K562 (cell line): ENCODE data around the gene MECR. TPM values are rescaled to one million over a fixed set of nuclear protein-coding genes. Genes with fewer than 3 reads are reported as not detected.

Experiments used
- ATAC-seq: fragments of 200-7000 bp; cut with Tn5 transposase; 3 replicates; pipeline ENCODE4 v1.9.1; 2020; ENCODE audit warnings: moderate library complexity
- BruUV-seq: library from RNA; stranded (reverse); fragments of 400-500 nt; replicated peaks from 2 replicates; lab custom pipeline; 2021; lab: Mats Ljungman, UMichigan
- CTCF ChIA-PET: fragments of 300-600 bp; formaldehyde crosslinking; extraction: SDS; loops from one replicate; lab custom pipeline; 2021; ENCODE audit warnings: low intra/inter-chr PET ratio; lab: Yijun Ruan, JAX
- POLR2A ChIA-PET: fragments of 300-600, 350-650 bp; sonication (Branson Sonifier 250); formaldehyde crosslinking; extraction: SDS; loops from one replicate; lab custom pipeline; 2021; ENCODE audit warnings: antibody characterized with exemption, inconsistent platforms; lab: Yijun Ruan, JAX
- DNase-seq, 4 experiments: peaks; one replicate each; pipeline versions ENCODE4 v3.0.0 to v3.0.0-alpha.2; 2011 to 2018; ENCODE audit warnings: low spot score in 3 of 4, mixed read lengths in 3 of 4; ENCODE audit errors: extremely low read depth in 1 of 4
- FAIRE-seq: peaks from 2 replicates; lab custom pipeline; 2011; peaks lifted over from hg19 to GRCh38; lab: Jason Lieb, UNC
- H2AFZ ChIP-seq: 2 replicates; pipeline ENCODE4 v1.6.0; 2011; ENCODE audit warnings: low read depth, low read length, control low read depth, inconsistent platforms
- H3K27ac ChIP-seq: fragments of 200-600 bp; 3 replicates; pipeline ENCODE4 v1.8.0; 2011; ENCODE audit warnings: low read depth, mild to moderate bottlenecking, control low read depth, inconsistent platforms, low read length, moderate library complexity, mixed read lengths; ENCODE audit errors: extremely low read depth
- H3K27me3 ChIP-seq, 2 experiments: fragments of 300-600 bp in 1 of 2; 2 replicates in 1 of 2; 3 replicates in 1 of 2; pipeline versions ENCODE4 v1.6.0 to v1.8.0; 2011; ENCODE audit warnings: inconsistent platforms in 2 of 2, low read length in 2 of 2, mild to moderate bottlenecking in 1 of 2, mixed read lengths in 1 of 2, moderate library complexity in 1 of 2; ENCODE audit not compliant: control insufficient read depth in 2 of 2, insufficient read depth in 2 of 2
- H3K36me3 ChIP-seq: fragments of 300-600 bp; 3 replicates; pipeline ENCODE4 v1.8.0; 2011; ENCODE audit warnings: mild to moderate bottlenecking, low read length, inconsistent platforms; ENCODE audit not compliant: control insufficient read depth, insufficient read depth
- H3K4me1 ChIP-seq, 2 experiments: fragments of 200-600 bp in 1 of 2; replicated peaks in 1 of 2; 2 replicates in 1 of 2; 3 replicates in 1 of 2; pipeline versions ENCODE4 v1.5.1 to v1.8.0; 2011; ENCODE audit warnings: inconsistent platforms in 2 of 2, low read length in 2 of 2, mild to moderate bottlenecking in 1 of 2, mixed read lengths in 1 of 2, moderate library complexity in 1 of 2; ENCODE audit not compliant: control insufficient read depth in 2 of 2, insufficient read depth in 2 of 2
- H3K4me2 ChIP-seq: 2 replicates; pipeline ENCODE4 v1.6.1; 2011; ENCODE audit warnings: low read length, control low read depth, inconsistent platforms, mixed read lengths; ENCODE audit not compliant: insufficient read depth
- H3K4me3 ChIP-seq: fragments of 200-600 bp; sonication (generic), shearing (Covaris generic); 2 replicates; pipeline ENCODE4 v1.5.1; 2016; ENCODE audit warnings: control low read depth, inconsistent platforms
- H3K79me2 ChIP-seq: fragments of 200-600 bp; 3 replicates; pipeline ENCODE4 v1.8.0; 2011; ENCODE audit warnings: low read length, inconsistent platforms; ENCODE audit not compliant: control insufficient read depth, insufficient read depth
- H3K9ac ChIP-seq, 2 experiments: 2 replicates each; pipeline versions ENCODE4 v1.6.0 to v1.6.1; 2011; ENCODE audit warnings: low read depth in 2 of 2, low read length in 2 of 2, control low read depth in 1 of 2, inconsistent platforms in 1 of 2, mild to moderate bottlenecking in 1 of 2, mixed read lengths in 1 of 2; ENCODE audit not compliant: insufficient read depth in 1 of 2
- H3K9me1 ChIP-seq: one replicate; pipeline ENCODE4 v1.6.0; 2011; ENCODE audit warnings: inconsistent platforms, mild to moderate bottlenecking, low read length, moderate library complexity; ENCODE audit not compliant: control insufficient read depth, insufficient read depth
- H3K9me3 ChIP-seq: replicated peaks from 2 replicates; pipeline ENCODE4 v1.5.1; 2011; ENCODE audit warnings: low read depth, low read length, inconsistent platforms; ENCODE audit not compliant: control insufficient read depth, insufficient read depth
- H4K20me1 ChIP-seq: replicated peaks from 2 replicates; pipeline ENCODE4 v1.6.1; 2011; ENCODE audit warnings: low read length, inconsistent platforms, mixed read lengths; ENCODE audit not compliant: control insufficient read depth, insufficient read depth
- CEBPB ChIP-seq: fragments of 450-650 bp; IDR thresholded peaks from 2 replicates; pipeline ENCODE4 v1.6.1; 2016; ENCODE audit warnings: missing genetic modification characterization, missing compliant biosample characterization
- ELF4 ChIP-seq: fragments of 450-650 bp; formaldehyde crosslinking; IDR thresholded peaks from 2 replicates; pipeline ENCODE4 v1.4.0; 2022; ENCODE audit warnings: missing genetic modification characterization
- GABPB2 ChIP-seq: fragments of 250-450 bp; sonication (Bioruptor Pico); conservative IDR thresholded peaks from 2 replicates; pipeline ENCODE4 v1.5.1; 2021; ENCODE audit warnings: mild to moderate bottlenecking
- HDAC1 ChIP-seq, 2 experiments: fragments of 450-650 bp; IDR thresholded peaks; 2 replicates each; pipeline ENCODE4 v1.6.1; 2016 to 2017; ENCODE audit warnings: inconsistent platforms in 1 of 2, mild to moderate bottlenecking in 1 of 2, moderate library complexity in 1 of 2
- L3MBTL2 ChIP-seq: fragments of 450-650 bp; IDR thresholded peaks from 2 replicates; pipeline ENCODE4 v1.6.1; 2016; ENCODE audit warnings: mild to moderate bottlenecking, moderate library complexity
- POLR2B ChIP-seq: fragments of 450-650 bp; IDR thresholded peaks from 2 replicates; pipeline ENCODE4 v1.6.1; 2018; ENCODE audit warnings: low read depth; ENCODE audit not compliant: partially characterized antibody
- RHOXF2B ChIP-seq: fragments of 250-450 bp; sonication (Bioruptor Pico); conservative IDR thresholded peaks from 2 replicates; pipeline ENCODE4 v1.5.1; 2021
- ZNF766 ChIP-seq: fragments of 200-800 bp; sonication (Bioruptor generic); conservative IDR thresholded peaks from 2 replicates; pipeline ENCODE4 v1.6.1; 2016; ENCODE audit warnings: missing genetic modification characterization, missing compliant biosample characterization
- WGBS: fragments of 100-300 bp; shearing (Covaris generic); methylation state at CpG from one replicate; pipeline ENCODE4 v1.1.6; 2016; ENCODE audit warnings: low coverage, mixed read lengths; ENCODE audit not compliant: insufficient coverage; ENCODE audit errors: missing lambda C conversion rate; 5-methylcytosine and 5-hydroxymethylcytosine counted together
- in situ Hi-C: fragments of 300-500 bp; cut with MboI; formaldehyde crosslinking; loops from 4 replicates; pipeline ENCODE4 v1.15.0; 2018; ENCODE audit warnings: inconsistent platforms, mixed read lengths
- intact Hi-C: fragments of 100-400 bp; cut with micrococcal nuclease; formaldehyde crosslinking; loops from 2 replicates; pipeline ENCODE4 v1.14.2; 2022
- polyA plus RNA-seq, 8 experiments: library from polyadenylated mRNA; depleted of rRNA in 4 of 8; stranded (reverse) in 5 of 8; unstranded in 3 of 8; fragments of >200 nt; fragmentation: Nextera tagmentation in 2 of 8; fragmentation: Illumina TruSeq in 1 of 8; extraction: Ambion mirVana in 2 of 8; extraction: Trizol in 1 of 8; gene quantifications; 2 replicates each; pipeline versions ENCODE4 v1.2.1 to v1.2.3, GENCODE V29; 2011 to 2014; ENCODE audit warnings: inconsistent platforms in 1 of 8, missing spikeins in 1 of 8
- total RNA-seq, 7 experiments: library from RNA; depleted of rRNA in 6 of 7; stranded (reverse); fragments of >200 nt in 6 of 7; fragmentation: Illumina TruSeq in 2 of 7; extraction: Trizol in 2 of 7; gene quantifications; 2 replicates each; pipeline versions ENCODE4 v1.2.1 to v1.2.3, GENCODE V29; 2011 to 2021; ENCODE audit warnings: low replicate concordance in 1 of 7
- TF ChIP-seq, protein P1 (sequence below): sonication (generic); formaldehyde crosslinking; IDR thresholded peaks from 2 replicates; pipeline ENCODE4 v1.8.0; 2022; ENCODE audit warnings: mild to moderate bottlenecking, missing genetic modification reagents
- TF ChIP-seq, protein P2 (sequence below), 2 experiments: fragments of 450-650 bp in 1 of 2; sonication (generic) in 1 of 2; formaldehyde crosslinking in 1 of 2; IDR thresholded peaks; 2 replicates each; pipeline versions ENCODE4 v1.7.1 to v1.9.0; 2016 to 2022; ENCODE audit warnings: inconsistent platforms in 1 of 2, mild to moderate bottlenecking in 1 of 2, missing genetic modification reagents in 1 of 2

MECR gene
- total and polyA plus RNA-seq, 9 of the 15 experiments (the other 6 are each of a cell fraction or from before 2014, with no cell fraction given), result 10.4 to 58.6 (median 42.9) TPM

DNA sequence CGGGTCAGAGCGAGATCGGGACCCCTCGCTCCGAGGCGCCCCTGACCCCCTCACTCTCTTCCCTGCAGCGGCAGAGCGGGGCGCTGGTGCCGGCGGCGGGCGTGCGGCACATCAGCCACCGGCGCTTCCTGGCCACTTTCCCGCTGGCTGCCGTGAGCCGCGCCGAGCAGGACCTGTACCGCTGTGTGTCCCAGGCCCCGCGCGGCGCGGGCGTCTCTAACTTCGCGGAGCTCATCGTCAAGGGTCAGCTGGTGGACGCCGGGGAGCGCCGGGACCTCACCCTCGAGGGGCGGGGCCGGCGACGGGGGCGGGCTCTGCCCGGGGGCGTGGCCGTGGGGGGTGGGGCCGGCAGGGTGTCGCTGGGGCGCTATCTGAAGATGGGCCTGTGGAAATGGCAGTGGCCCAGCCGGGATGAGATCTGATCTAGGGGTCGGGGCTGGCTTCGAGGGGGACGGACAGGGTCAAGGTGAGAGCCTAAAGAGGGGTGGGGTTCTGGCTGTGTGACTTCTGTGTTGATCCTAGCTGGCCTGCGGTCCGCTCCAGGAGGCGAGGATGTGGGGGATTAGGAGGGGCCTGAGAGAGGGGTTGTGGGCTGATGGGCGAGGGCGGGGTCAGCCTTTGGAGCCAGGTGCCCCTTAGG is 29.2 kb upstream of the MECR start:
- DNase-seq, result peak; percentile 84 to 99 (median 98)
- ATAC-seq, result peak; percentile 94
- POLR2A ChIA-PET, result interaction anchor here (0.5 to 1.2 kb wide), 5 partner anchors 9 to 298 kb away, joined by 3 to 4 read pairs (median 4); no protein-coding TSS in a partner anchor
- TF ChIP-seq, protein P1, sequence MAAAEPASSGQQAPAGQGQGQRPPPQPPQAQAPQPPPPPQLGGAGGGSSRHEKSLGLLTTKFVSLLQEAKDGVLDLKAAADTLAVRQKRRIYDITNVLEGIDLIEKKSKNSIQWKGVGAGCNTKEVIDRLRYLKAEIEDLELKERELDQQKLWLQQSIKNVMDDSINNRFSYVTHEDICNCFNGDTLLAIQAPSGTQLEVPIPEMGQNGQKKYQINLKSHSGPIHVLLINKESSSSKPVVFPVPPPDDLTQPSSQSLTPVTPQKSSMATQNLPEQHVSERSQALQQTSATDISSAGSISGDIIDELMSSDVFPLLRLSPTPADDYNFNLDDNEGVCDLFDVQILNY (CRISPR knock-in tag), result no peak
- TF ChIP-seq L3MBTL2 (peak; percentile 46; the same call in 1 of the 2 replicates), RHOXF2B (CRISPR knock-in tag) (no peak), POLR2B (no peak), CEBPB (tag) (no peak), ELF4 (CRISPR knock-in tag) (0 out of 2 replicates have a peak, but pooled peaks have one; percentile 43), ZNF766 (CRISPR knock-in tag) (no peak), GABPB2 (CRISPR knock-in tag) (no peak), HDAC1 (IDR thresholded peaks at IDR 0.05) (0 out of 4 replicates have a peak, but pooled peaks of 1 of the 2 experiments have one; percentile 52)
- TF ChIP-seq, protein P2, sequence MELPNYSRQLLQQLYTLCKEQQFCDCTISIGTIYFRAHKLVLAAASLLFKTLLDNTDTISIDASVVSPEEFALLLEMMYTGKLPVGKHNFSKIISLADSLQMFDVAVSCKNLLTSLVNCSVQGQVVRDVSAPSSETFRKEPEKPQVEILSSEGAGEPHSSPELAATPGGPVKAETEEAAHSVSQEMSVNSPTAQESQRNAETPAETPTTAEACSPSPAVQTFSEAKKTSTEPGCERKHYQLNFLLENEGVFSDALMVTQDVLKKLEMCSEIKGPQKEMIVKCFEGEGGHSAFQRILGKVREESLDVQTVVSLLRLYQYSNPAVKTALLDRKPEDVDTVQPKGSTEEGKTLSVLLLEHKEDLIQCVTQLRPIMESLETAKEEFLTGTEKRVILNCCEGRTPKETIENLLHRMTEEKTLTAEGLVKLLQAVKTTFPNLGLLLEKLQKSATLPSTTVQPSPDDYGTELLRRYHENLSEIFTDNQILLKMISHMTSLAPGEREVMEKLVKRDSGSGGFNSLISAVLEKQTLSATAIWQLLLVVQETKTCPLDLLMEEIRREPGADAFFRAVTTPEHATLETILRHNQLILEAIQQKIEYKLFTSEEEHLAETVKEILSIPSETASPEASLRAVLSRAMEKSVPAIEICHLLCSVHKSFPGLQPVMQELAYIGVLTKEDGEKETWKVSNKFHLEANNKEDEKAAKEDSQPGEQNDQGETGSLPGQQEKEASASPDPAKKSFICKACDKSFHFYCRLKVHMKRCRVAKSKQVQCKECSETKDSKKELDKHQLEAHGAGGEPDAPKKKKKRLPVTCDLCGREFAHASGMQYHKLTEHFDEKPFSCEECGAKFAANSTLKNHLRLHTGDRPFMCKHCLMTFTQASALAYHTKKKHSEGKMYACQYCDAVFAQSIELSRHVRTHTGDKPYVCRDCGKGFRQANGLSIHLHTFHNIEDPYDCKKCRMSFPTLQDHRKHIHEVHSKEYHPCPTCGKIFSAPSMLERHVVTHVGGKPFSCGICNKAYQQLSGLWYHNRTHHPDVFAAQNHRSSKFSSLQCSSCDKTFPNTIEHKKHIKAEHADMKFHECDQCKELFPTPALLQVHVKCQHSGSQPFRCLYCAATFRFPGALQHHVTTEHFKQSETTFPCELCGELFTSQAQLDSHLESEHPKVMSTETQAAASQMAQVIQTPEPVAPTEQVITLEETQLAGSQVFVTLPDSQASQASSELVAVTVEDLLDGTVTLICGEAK (IDR thresholded peaks at IDR 0.05), result 0 out of 2 replicates have a peak, but pooled peaks have one; percentile 18
- TF ChIP-seq, protein P2 (CRISPR knock-in tag; IDR thresholded peaks at IDR 0.05), result no peak

More for the DNA sequence above, 29.2 kb upstream of the MECR start:
- Histone ChIP-seq H2AFZ (peak overlapping the region; percentile 88), H4K20me1 (peaks cover 8% of the 10 kb centered on the region; the same call in 1 of the 2 replicates), H3K4me2 (peak overlapping the region; percentile 69), H3K4me1 (peaks cover 23 to 34% of the 10 kb centered on the region in 2 experiments), H3K9me3 (no peaks in the 10 kb centered on the region), H3K36me3 (no peaks in the 10 kb centered on the region), H3K9me1 (no peaks in the 10 kb centered on the region), H3K4me3 (peak overlapping the region; percentile 39), H3K79me2 (no peaks in the 10 kb centered on the region), H3K27ac (no peak overlapping the region), H3K27me3 (peaks cover 0 to 12% of the 10 kb centered on the region in 2 experiments; a peak in 3 of 5 replicates), H3K9ac (peak overlapping the region in 1 of 2 experiments; percentile 83; a peak in 2 of 4 replicates)
- no TSS peak for BruUV-seq
- 2% methylated on average over 49 of the region's 56 CpGs for WGBS
- no peak for FAIRE-seq
- intact Hi-C loops, result no loop called here
- in situ Hi-C loops, result no loop called here
- CTCF ChIA-PET, result no interaction called here
